DND-41 (cell line): Measurements from ENCODE around the gene MUC22.
"Not testable (repeated sequence)": the region's sequence is repeated elsewhere in the genome, so short reads cannot be mapped to it uniquely, and the experiment has no call there.

Source experiments
- ATAC-seq: fragments of 200-7000 bp; cut with Tn5 transposase; 3 replicates; pipeline ENCODE4 v1.9.1; 2021; ENCODE audit warnings: low read depth; ENCODE audit not compliant: insufficient read depth
- DNase-seq: peaks from one replicate; pipeline ENCODE4 v3.0.0-alpha.2; 2020
- H2AFZ ChIP-seq: 2 replicates; pipeline ENCODE4 v1.6.0; 2012; ENCODE audit warnings: low read depth, low read length
- H3K27ac ChIP-seq: 2 replicates; pipeline ENCODE4 v1.5.1; 2012; ENCODE audit warnings: low read length, inconsistent platforms
- H3K27me3 ChIP-seq: fragments of 200-600 bp; sonication (generic); 2 replicates; pipeline ENCODE4 v1.6.0; 2012; ENCODE audit warnings: low read length, mild to moderate bottlenecking, inconsistent platforms; ENCODE audit not compliant: insufficient read depth, poor library complexity
- H3K36me3 ChIP-seq: 2 replicates; pipeline ENCODE4 v1.5.1; 2012; ENCODE audit warnings: low read length, inconsistent platforms; ENCODE audit not compliant: insufficient read depth
- H3K4me1 ChIP-seq: 2 replicates; pipeline ENCODE4 v1.5.1; 2012; ENCODE audit warnings: mild to moderate bottlenecking, low read length; ENCODE audit not compliant: insufficient read depth
- H3K4me2 ChIP-seq: 2 replicates; pipeline ENCODE4 v1.6.0; 2012; ENCODE audit warnings: mild to moderate bottlenecking, moderate library complexity, low read length, inconsistent platforms; ENCODE audit not compliant: insufficient read depth
- H3K4me3 ChIP-seq, 2 experiments: fragments of 200-600 bp in 1 of 2; shearing (Covaris generic) in 1 of 2; 2 replicates each; pipeline ENCODE4 v1.5.1; 2012 to 2016; ENCODE audit warnings: inconsistent platforms in 2 of 2, low read length in 2 of 2, mild to moderate bottlenecking in 2 of 2, low read depth in 1 of 2, moderate library complexity in 1 of 2
- H3K79me2 ChIP-seq: 2 replicates; pipeline ENCODE4 v1.6.0; 2012; ENCODE audit warnings: low read length, inconsistent platforms; ENCODE audit not compliant: insufficient read depth
- H3K9ac ChIP-seq: 2 replicates; pipeline ENCODE4 v1.6.0; 2012; ENCODE audit warnings: low read depth, mild to moderate bottlenecking, inconsistent platforms, low read length, moderate library complexity
- H3K9me3 ChIP-seq: 2 replicates; pipeline ENCODE4 v1.5.1; 2012; ENCODE audit warnings: low read length, moderate library complexity, mild to moderate bottlenecking, inconsistent platforms; ENCODE audit not compliant: insufficient read depth, severe bottlenecking
- H4K20me1 ChIP-seq: 2 replicates; pipeline ENCODE4 v1.6.0; 2012; ENCODE audit warnings: low read length; ENCODE audit not compliant: insufficient read depth
- CTCF ChIP-seq: IDR thresholded peaks from 2 replicates; pipeline ENCODE4 v1.5.1; 2012; ENCODE audit warnings: borderline replicate concordance, low read length, moderate library complexity, mild to moderate bottlenecking; ENCODE audit not compliant: poor library complexity, severe bottlenecking; ENCODE audit errors: extremely low read depth
- EZH2 ChIP-seq: IDR thresholded peaks from 3 replicates; pipeline ENCODE4 v1.6.1; 2012; ENCODE audit warnings: borderline replicate concordance, low read depth, mild to moderate bottlenecking, moderate library complexity, low read length, inconsistent platforms; ENCODE audit not compliant: severe bottlenecking

The MUC22 gene

GRCh38 chr6:30998785-30999184, 11.5 kb upstream of the MUC22 start:
- Histone ChIP-seq H3K4me2 (no peak overlapping the region), H3K27ac (no peak overlapping the region)
- no peak for DNase-seq

GRCh38 chr6:31000067-31000860, 10.0 kb upstream of the MUC22 start:
- not testable (repeated sequence) for H2AFZ ChIP-seq, H3K27ac ChIP-seq, H3K79me2 ChIP-seq, H3K27me3 ChIP-seq, H3K36me3 ChIP-seq, H3K4me3 ChIP-seq, H3K9ac ChIP-seq, H3K4me2 ChIP-seq, H3K9me3 ChIP-seq, DNase-seq, H4K20me1 ChIP-seq, H3K4me1 ChIP-seq, ATAC-seq

More at GRCh38 chr6:30998785-30999184, 11.5 kb upstream of the MUC22 start:
- Histone ChIP-seq H2AFZ (no peak overlapping the region), H3K9me3 (no peaks in the 10 kb centered on the region), H4K20me1 (no peaks in the 10 kb centered on the region), H3K27me3 (no peaks in the 10 kb centered on the region), H3K36me3 (no peaks in the 10 kb centered on the region), H3K79me2 (no peaks in the 10 kb centered on the region), H3K9ac (no peak overlapping the region), H3K4me1 (no peaks in the 10 kb centered on the region), H3K4me3 (no peak overlapping the region)
- no peak for ATAC-seq
- no peak for TF ChIP-seq EZH2
- no peak for TF ChIP-seq CTCF

DNA sequence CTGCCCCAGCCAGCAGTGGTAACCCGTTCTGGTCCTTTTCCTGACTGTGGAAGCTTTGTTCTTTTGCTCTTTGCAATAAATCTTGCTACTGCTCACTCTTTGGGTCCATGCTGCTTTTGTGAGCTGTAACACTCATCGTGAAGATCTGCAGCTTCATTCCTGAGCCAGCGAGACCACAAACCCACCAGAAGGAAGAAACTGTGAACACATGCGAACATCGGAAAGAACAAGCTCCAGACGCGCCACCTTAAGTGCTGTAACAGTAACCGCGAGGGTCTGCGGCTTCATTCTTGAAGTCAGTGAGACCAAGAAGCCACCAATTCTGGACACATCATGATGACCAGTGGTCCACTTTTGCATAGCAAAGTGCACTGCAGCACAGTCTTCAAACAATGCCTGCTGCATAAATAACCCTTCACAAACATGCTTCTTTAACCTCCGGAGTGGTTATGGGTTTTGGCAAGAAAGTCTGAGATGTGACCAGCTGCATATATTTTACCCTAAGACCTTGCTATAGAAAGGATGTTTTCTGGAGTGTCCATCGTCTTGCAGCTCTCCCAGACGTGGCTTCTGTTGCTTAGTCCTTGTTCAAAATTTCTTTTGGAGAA, 8.9 kb upstream of the MUC22 start:
- no peak overlapping the region for H3K27ac ChIP-seq
- no peaks in the 10 kb centered on the region for H3K9me3 ChIP-seq
- ATAC-seq: no peak
- no peak overlapping the region for H3K4me2 ChIP-seq
- H3K4me1 ChIP-seq: no peaks in the 10 kb centered on the region
- no peaks in the 10 kb centered on the region for H3K79me2 ChIP-seq
- no peaks in the 10 kb centered on the region for H3K36me3 ChIP-seq
- no peaks in the 10 kb centered on the region for H4K20me1 ChIP-seq
- TF ChIP-seq EZH2 (no peak), CTCF (no peak)
- H2AFZ ChIP-seq: no peak overlapping the region
- DNase-seq: no peak
- H3K4me3 ChIP-seq: no peak overlapping the region
- H3K9ac ChIP-seq: no peak overlapping the region
- peaks cover 5% of the 10 kb centered on the region for H3K27me3 ChIP-seq

DNA sequence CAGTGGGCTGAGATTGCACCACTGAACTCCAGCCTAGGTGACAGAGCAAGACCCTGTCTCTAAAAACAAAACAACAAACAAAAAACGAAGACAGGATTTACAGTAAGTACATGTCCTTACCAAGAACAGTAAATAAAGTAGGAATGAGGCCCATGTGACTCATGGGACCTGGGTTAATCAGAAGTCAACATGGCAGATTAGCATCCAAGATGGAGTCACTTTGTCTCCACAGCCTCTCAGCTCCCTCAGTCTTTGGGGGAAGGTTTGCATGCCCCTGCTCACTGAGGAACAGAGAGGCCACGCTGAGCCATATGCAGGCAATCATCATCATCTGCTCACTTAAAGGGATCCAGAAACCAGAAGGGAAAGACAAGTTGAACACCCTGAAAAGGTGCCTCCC, 7.8 kb upstream of the MUC22 start:
- Histone ChIP-seq H2AFZ (no peak overlapping the region), H3K4me2 (no peak overlapping the region), H3K9me3 (no peaks in the 10 kb centered on the region), H3K4me1 (no peaks in the 10 kb centered on the region), H4K20me1 (no peaks in the 10 kb centered on the region), H3K27me3 (peaks cover 6% of the 10 kb centered on the region), H3K4me3 (no peak overlapping the region), H3K79me2 (no peaks in the 10 kb centered on the region), H3K9ac (no peak overlapping the region), H3K27ac (no peak overlapping the region), H3K36me3 (no peaks in the 10 kb centered on the region)
- no peak for DNase-seq
- ATAC-seq: no peak
- no peak for TF ChIP-seq EZH2
- no peak for TF ChIP-seq CTCF
